ENCODE data around the gene SNRK. TPM values are rescaled to one million over a fixed set of nuclear protein-coding genes. Genes with fewer than 3 reads are reported as not detected.

Gene SNRK
- total RNA-seq, 6 donors from 2014 or later, result 25.1 to 68.5 (median 45.3) TPM

DNA sequence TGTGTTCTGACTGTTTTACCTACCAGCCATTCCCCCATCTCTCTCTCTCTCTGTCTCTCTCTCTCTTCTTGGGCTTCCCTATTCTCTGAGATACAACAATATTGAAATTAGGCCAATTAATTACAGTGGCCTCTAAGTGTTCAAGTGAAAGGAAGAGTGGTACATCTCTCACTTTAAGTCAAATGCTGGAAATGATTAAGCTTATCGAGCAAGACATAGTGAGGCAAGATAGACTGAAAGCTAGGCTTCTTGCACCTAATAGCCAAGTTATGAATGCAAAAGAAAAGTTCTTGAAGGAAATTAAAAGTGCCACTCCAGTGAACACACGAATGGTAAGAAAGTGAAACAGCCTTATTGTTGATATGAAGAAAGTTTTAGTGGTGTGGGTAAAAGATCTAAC is 21.3 kb downstream of the SNRK start:
- peak overlapping the region in 1 of 4 donors; percentile 13 for H3K27ac ChIP-seq
- TF ChIP-seq, protein P1, sequence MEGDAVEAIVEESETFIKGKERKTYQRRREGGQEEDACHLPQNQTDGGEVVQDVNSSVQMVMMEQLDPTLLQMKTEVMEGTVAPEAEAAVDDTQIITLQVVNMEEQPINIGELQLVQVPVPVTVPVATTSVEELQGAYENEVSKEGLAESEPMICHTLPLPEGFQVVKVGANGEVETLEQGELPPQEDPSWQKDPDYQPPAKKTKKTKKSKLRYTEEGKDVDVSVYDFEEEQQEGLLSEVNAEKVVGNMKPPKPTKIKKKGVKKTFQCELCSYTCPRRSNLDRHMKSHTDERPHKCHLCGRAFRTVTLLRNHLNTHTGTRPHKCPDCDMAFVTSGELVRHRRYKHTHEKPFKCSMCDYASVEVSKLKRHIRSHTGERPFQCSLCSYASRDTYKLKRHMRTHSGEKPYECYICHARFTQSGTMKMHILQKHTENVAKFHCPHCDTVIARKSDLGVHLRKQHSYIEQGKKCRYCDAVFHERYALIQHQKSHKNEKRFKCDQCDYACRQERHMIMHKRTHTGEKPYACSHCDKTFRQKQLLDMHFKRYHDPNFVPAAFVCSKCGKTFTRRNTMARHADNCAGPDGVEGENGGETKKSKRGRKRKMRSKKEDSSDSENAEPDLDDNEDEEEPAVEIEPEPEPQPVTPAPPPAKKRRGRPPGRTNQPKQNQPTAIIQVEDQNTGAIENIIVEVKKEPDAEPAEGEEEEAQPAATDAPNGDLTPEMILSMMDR (IDR thresholded peaks at IDR 0.05), result no peak
- TF ChIP-seq EP300 (IDR thresholded peaks at IDR 0.05), result no peak
- no peak for TF ChIP-seq POLR2A (IDR thresholded peaks at IDR 0.05)
- no peak for TF ChIP-seq POLR2AphosphoS5 (IDR thresholded peaks at IDR 0.05)
- no peak for ATAC-seq (ENCODE audit: low FRiP score in 2 of 2)

DNA sequence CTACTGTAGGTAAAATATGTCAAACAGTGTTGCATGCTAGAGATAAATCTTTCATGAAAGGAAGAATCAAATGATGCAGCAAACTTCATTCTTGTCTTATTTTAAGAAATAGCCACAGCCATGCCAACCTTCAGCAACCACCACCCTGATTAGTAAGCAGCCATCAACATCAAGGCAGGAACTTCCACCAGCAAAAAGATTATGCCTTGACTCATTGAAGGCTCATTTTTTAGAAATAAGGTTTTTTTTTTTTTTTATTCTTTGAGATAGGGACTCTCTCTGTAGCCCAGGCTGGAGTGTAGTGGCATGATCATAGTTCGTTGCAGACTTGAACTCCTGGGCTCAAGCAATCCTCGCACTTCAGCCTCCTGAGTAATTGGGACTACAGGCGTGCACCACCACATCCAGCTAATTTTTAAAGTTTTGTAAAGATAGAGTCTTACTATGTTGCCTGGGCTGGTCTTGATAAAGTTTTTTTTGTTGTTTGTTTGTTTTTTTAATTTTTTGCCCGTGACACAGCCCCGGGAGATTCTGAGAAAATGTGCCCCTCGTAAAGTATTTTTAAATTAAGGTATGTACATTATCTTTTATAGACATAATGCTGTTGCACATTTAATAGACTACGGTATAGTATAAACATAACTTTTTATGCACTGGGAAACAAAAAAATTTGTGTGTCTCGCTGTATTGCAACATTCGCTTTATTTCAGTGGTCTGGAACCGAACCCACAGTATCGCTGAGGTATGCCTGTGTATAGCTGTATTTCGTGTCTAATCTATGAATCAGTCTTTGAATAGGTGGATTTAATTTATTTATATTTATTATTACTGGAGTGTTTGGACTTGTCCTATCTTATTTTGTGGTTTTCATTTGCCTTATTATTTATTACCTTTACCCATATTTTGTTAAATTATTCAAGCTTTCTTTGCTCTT is 23.3 kb downstream of the SNRK start:
- ATAC-seq (ENCODE audit: low FRiP score in 2 of 2) (no peak), DNase-seq (no peak)
- Histone ChIP-seq H3K4me1 (peaks cover 0 to 15% (median 9%) of the 10 kb centered on the region in 4 donors), H3K4me3 (no peak overlapping the region), H3K36me3 (peaks cover 0 to 48% (median 1%) of the 10 kb centered on the region in 4 donors), H3K27me3 (no peaks in the 10 kb centered on the region), H3K27ac (no peak overlapping the region), H3K9me3 (no peaks in the 10 kb centered on the region)
- TF ChIP-seq POLR2AphosphoS5 (IDR thresholded peaks at IDR 0.05), result no peak
- no peak for TF ChIP-seq EP300 (IDR thresholded peaks at IDR 0.05)
- TF ChIP-seq POLR2A (IDR thresholded peaks at IDR 0.05), result no peak
- TF ChIP-seq, protein P1 (IDR thresholded peaks at IDR 0.05), result no peak
- WGBS, 2 donors, result 87 to 94% methylated on average over 12 of the region's 12 CpGs

More for the DNA sequence above, 21.3 kb downstream of the SNRK start:
- Histone ChIP-seq H3K27me3 (no peaks in the 10 kb centered on the region), H3K4me3 (no peak overlapping the region), H3K9me3 (no peaks in the 10 kb centered on the region), H3K4me1 (peaks cover 0 to 19% (median 12%) of the 10 kb centered on the region in 4 donors), H3K36me3 (peaks cover 5 to 66% (median 8%) of the 10 kb centered on the region in 4 donors)
- WGBS, 2 donors, result 65 to 68% methylated on average over 2 of the region's 2 CpGs
- no peak for DNase-seq

DNA sequence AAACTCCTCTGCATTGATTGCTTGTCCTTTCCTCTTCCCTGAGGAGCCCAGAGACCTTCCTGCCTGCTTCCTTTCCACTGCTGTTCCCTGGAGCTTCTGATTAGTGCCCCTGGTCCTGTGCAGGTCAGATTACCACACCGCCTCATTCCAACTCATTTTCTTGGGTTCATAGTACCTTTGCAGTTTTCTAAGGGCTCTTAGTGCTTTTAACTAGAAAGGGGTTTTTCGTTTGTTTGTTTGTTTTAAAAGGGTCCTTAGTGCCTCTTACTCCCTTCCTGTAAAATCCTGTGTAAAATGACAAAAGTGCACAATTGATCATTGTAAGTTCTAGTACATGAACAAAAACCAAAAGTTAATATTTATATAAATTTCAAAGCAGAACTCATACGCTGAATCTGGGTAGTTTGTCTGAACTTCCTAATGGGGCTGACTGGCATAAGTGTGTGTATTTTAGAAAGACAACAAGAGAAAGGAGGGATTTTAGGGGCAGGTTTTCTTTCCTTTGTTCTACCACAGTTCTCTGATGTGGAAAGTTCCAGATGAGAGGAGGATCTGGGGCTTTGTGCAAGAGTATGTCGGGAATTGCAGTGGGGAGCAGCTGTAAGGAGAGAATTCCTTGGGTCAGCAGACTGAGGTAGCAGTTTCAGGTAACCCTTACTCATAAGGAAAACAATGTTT is 30.6 kb downstream of the SNRK start:
- TF ChIP-seq EP300 (IDR thresholded peaks at IDR 0.05) (no peak), POLR2AphosphoS5 (IDR thresholded peaks at IDR 0.05) (no peak)
- TF ChIP-seq, protein P1 (IDR thresholded peaks at IDR 0.05), result no peak
- no peak for ATAC-seq (ENCODE audit: low FRiP score in 2 of 2)
- Histone ChIP-seq H3K4me3 (no peak overlapping the region), H3K4me1 (peaks cover 22 to 39% (median 26%) of the 10 kb centered on the region in 4 donors), H3K27me3 (no peaks in the 10 kb centered on the region), H3K36me3 (peaks cover 0 to 7% (median 0%) of the 10 kb centered on the region in 4 donors), H3K27ac (peak overlapping the region in 3 of 4 donors; percentile 27 to 55 (median 41)), H3K9me3 (no peaks in the 10 kb centered on the region)
- no peak for DNase-seq
- 50 to 60% methylated on average over 4 of the region's 4 CpGs for WGBS, 2 donors

DNA sequence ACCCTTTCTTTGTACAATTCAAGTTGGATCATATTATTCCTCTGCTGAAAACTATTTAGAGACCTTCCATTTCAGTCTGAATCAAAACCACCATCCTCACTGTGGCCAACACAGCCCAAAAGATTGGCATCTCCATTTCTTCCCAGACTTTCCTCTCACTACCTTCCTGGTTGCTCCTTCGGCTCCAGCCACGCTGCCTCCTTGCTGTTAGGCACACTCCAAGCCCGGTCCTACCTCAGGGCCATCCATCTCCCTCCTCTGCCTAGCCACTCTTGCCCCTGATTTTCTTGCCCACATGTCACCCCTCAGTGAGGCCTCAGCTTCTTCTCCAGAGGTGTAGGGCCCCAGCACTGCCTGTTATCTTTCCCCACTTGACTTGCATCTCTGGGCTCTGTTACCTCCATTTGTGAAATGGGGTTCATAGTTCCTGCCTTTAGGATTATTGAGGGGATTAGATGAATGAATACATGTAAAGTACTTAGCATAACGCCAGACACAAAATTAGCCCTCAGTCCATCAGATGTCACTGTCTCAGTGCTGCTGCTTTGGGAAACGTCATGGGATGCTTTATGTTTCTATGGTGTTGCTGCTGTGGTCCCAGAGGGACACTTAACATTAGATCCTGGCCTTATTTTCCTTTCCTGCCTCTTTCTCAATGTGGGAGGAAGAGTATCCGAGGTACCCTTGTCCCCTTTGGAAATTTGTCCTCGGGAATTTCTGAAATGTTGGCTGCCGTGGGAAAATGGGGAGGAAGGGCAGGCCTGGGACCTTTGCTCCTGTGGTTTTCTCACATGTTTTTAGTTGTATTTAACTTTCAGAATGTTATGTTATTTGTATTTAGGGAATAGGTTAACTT is 31.3 kb downstream of the SNRK start:
- ATAC-seq (ENCODE audit: low FRiP score in 2 of 2), result no peak

More for the DNA sequence above, 31.3 kb downstream of the SNRK start:
- Histone ChIP-seq H3K9me3 (no peaks in the 10 kb centered on the region), H3K27me3 (no peaks in the 10 kb centered on the region), H3K4me3 (no peak overlapping the region), H3K36me3 (no peaks in the 10 kb centered on the region), H3K4me1 (peaks cover 22 to 39% (median 26%) of the 10 kb centered on the region in 4 donors), H3K27ac (peak overlapping the region in 3 of 4 donors; percentile 27 to 55 (median 41))
- TF ChIP-seq POLR2AphosphoS5 (IDR thresholded peaks at IDR 0.05) (no peak), EP300 (IDR thresholded peaks at IDR 0.05) (no peak), POLR2A (IDR thresholded peaks at IDR 0.05) (no peak)
- TF ChIP-seq, protein P1 (IDR thresholded peaks at IDR 0.05), result no peak
- 63 to 69% methylated on average over 8 of the region's 8 CpGs for WGBS, 2 donors
- no peak for DNase-seq
